Astrocyte (in vitro differentiated cells and primary cell): ENCODE results near the gene ITPR2.

Source experiments
- EZH2 ChIP-seq: IDR thresholded peaks from 2 replicates; pipeline ENCODE4 v1.6.1; 2012; ENCODE audit warnings: mild to moderate bottlenecking, low read length, inconsistent platforms; ENCODE audit not compliant: insufficient read depth
- TF ChIP-seq, protein P1 (sequence below): IDR thresholded peaks from 2 replicates; pipeline ENCODE4 v1.5.1; 2011; ENCODE audit warnings: low read depth, mild to moderate bottlenecking, inconsistent platforms, low read length, moderate library complexity; ENCODE audit not compliant: insufficient read depth

DNA sequence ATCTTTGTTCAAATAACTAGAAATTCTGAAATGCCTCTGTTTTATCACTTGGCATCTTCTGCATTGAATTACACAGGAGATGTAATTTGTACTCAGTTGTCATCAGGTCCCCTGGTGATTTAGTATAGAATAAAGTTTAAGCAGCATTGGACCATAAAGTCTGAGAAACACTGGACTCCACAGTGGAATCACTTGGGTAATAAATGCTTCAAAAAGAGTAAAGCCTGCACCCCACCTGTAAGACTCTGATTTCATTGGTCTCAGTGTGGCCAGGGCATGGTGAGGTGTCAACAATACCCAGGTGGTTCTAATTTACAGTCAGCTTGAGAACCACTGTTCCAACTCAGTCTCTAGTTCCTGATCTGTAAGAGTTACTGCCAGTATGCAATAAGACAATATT is 148.9 kb downstream of the ITPR2 start:
- TF ChIP-seq, protein P1, sequence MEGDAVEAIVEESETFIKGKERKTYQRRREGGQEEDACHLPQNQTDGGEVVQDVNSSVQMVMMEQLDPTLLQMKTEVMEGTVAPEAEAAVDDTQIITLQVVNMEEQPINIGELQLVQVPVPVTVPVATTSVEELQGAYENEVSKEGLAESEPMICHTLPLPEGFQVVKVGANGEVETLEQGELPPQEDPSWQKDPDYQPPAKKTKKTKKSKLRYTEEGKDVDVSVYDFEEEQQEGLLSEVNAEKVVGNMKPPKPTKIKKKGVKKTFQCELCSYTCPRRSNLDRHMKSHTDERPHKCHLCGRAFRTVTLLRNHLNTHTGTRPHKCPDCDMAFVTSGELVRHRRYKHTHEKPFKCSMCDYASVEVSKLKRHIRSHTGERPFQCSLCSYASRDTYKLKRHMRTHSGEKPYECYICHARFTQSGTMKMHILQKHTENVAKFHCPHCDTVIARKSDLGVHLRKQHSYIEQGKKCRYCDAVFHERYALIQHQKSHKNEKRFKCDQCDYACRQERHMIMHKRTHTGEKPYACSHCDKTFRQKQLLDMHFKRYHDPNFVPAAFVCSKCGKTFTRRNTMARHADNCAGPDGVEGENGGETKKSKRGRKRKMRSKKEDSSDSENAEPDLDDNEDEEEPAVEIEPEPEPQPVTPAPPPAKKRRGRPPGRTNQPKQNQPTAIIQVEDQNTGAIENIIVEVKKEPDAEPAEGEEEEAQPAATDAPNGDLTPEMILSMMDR = no peak
- TF ChIP-seq EZH2 = no peak
